HG03039 (cell line): ENCODE data around the gene ABHD12B.
A peak's percentile ranks its signal among the peaks of the same experiment; 100 is the strongest.

Source experiments
- ATAC-seq: cut with Tn5 transposase; IDR thresholded peaks from one replicate; pipeline ENCODE4 v1.9.1; 2021; ENCODE audit warnings: mild to moderate bottlenecking, moderate library complexity; ENCODE audit not compliant: unreplicated experiment

ABHD12B gene

GRCh38 chr14:50871914-50872732 lies at the start of gene ABHD12B:
Gene ABHD12B, plus strand, starts transcription at chr14:50872053. Its CDS starts 122 bp downstream, at chr14:50872175.
- no peak for ATAC-seq

GRCh38 chr14:50822501-50823042 lies 49.3 kb upstream of the ABHD12B start:
- ATAC-seq, result peak; percentile 32

- ATAC-seq, result no peak
Measured at GRCh38 chr14:50823051-50823761, 48.6 kb upstream of the ABHD12B start.

GRCh38 chr14:50823762-50824636 lies 47.9 kb upstream of the ABHD12B start:
- ATAC-seq, result peak; percentile 64

GRCh38 chr14:50825307-50825706 lies 46.5 kb upstream of the ABHD12B start:
- ATAC-seq, result no peak

GRCh38 chr14:50826681-50827080 lies 45.2 kb upstream of the ABHD12B start:
- ATAC-seq, result no peak

GRCh38 chr14:50828721-50829488 lies 42.9 kb upstream of the ABHD12B start:
- ATAC-seq, result no peak

GRCh38 chr14:50829489-50830043 lies 42.3 kb upstream of the ABHD12B start:
- ATAC-seq, result no peak

GRCh38 chr14:50830044-50830931 lies 41.6 kb upstream of the ABHD12B start:
- peak; percentile 38 for ATAC-seq

GRCh38 chr14:50830932-50831725 lies 40.7 kb upstream of the ABHD12B start, which contains the start of gene NIN:
Gene NIN, minus strand, starts transcription at chr14:50831162. Its CDS starts 9,106 bp downstream, at chr14:50822056.
- ATAC-seq, result peak; percentile 77

- ATAC-seq, result no peak
Measured at GRCh38 chr14:50831726-50832168, 40.1 kb upstream of the ABHD12B start.

GRCh38 chr14:50832935-50833630 lies 38.8 kb upstream of the ABHD12B start:
- ATAC-seq, result no peak

GRCh38 chr14:50834802-50835276 lies 37.0 kb upstream of the ABHD12B start:
- no peak for ATAC-seq

- no peak for ATAC-seq
Measured at GRCh38 chr14:50835280-50835679, 36.6 kb upstream of the ABHD12B start.

GRCh38 chr14:50836515-50836914 lies 35.3 kb upstream of the ABHD12B start:
- no peak for ATAC-seq

- no peak for ATAC-seq
Measured at GRCh38 chr14:50837271-50837670, 34.6 kb upstream of the ABHD12B start.

GRCh38 chr14:50837850-50838470 lies 33.9 kb upstream of the ABHD12B start:
- no peak for ATAC-seq
